GM23338 (cell line): Measurements from ENCODE around the gene CAMTA1. TPM values are rescaled to one million over a fixed set of nuclear protein-coding genes. Genes with fewer than 3 reads are reported as not detected.

Experiments used
- ATAC-seq: fragments of 200-7000 bp; cut with Tn5 transposase; 3 replicates; pipeline ENCODE4 v1.9.1; 2020
- DNase-seq: peaks from one replicate; pipeline ENCODE4 v3.0.0-alpha.2; 2015; ENCODE audit warnings: low spot score
- H2AFZ ChIP-seq: fragments of 200-600 bp; sonication (generic); 2 replicates; pipeline ENCODE4 v1.8.0; 2016; ENCODE audit warnings: antibody characterized with exemption, mild to moderate bottlenecking, moderate library complexity
- H3F3A ChIP-seq: fragments of 200-600 bp; sonication (generic); replicated peaks from 2 replicates; pipeline ENCODE4 v1.8.0; 2017; ENCODE audit warnings: antibody characterized with exemption, mixed run types, low read depth
- H3K27ac ChIP-seq: fragments of 200-600 bp; sonication (generic); 2 replicates; pipeline ENCODE4 v1.6.1; 2016; ENCODE audit warnings: low read depth
- H3K27me3 ChIP-seq: fragments of 200-600 bp; sonication (generic); 2 replicates; pipeline ENCODE4 v1.8.0; 2016; ENCODE audit warnings: mild to moderate bottlenecking, mixed run types, moderate library complexity; ENCODE audit not compliant: insufficient read depth
- H3K36me3 ChIP-seq: fragments of 200-600 bp; sonication (generic); 2 replicates; pipeline ENCODE4 v1.8.0; 2016; ENCODE audit warnings: mild to moderate bottlenecking; ENCODE audit not compliant: insufficient read depth
- H3K4me1 ChIP-seq: fragments of 200-600 bp; sonication (generic); 2 replicates; pipeline ENCODE4 v1.8.0; 2016; ENCODE audit warnings: mild to moderate bottlenecking, moderate library complexity; ENCODE audit not compliant: insufficient read depth
- H3K4me2 ChIP-seq: fragments of 200-600 bp; sonication (generic); 2 replicates; pipeline ENCODE4 v1.7.1; 2017; ENCODE audit warnings: mixed run types
- H3K4me3 ChIP-seq: fragments of 200-600 bp; sonication (generic); 2 replicates; pipeline ENCODE4 v1.6.1; 2016; ENCODE audit warnings: mixed run types
- H3K79me2 ChIP-seq: fragments of 200-600 bp; sonication (generic); replicated peaks from 2 replicates; pipeline ENCODE4 v1.8.0; 2017; ENCODE audit warnings: mild to moderate bottlenecking; ENCODE audit not compliant: insufficient read depth
- H3K9me2 ChIP-seq: fragments of 200-600 bp; sonication (generic); 2 replicates; pipeline ENCODE4 v1.8.0; 2017; ENCODE audit not compliant: insufficient read depth
- H4K20me1 ChIP-seq: fragments of 200-600 bp; sonication (generic); replicated peaks from 2 replicates; pipeline ENCODE4 v1.8.0; 2017; ENCODE audit warnings: mild to moderate bottlenecking; ENCODE audit not compliant: insufficient read depth
- H3K27ac Mint-ChIP-seq: 2 replicates; pipeline ENCODE4 v1.8.0; 2020; ENCODE audit warnings: inconsistent platforms, mild to moderate bottlenecking, moderate library complexity, mixed read lengths
- H3K27me3 Mint-ChIP-seq: 3 replicates; pipeline ENCODE4 v1.8.0; 2022; ENCODE audit warnings: low read depth, mild to moderate bottlenecking, moderate library complexity, mixed read lengths, inconsistent platforms; ENCODE audit not compliant: insufficient read depth, poor library complexity
- H3K36me3 Mint-ChIP-seq: 3 replicates; pipeline ENCODE4 v1.8.0; 2021; ENCODE audit warnings: low read depth, mild to moderate bottlenecking, inconsistent platforms, moderate library complexity, mixed read lengths
- H3K4me1 Mint-ChIP-seq: 3 replicates; pipeline ENCODE4 v1.8.0; 2020; ENCODE audit warnings: mild to moderate bottlenecking, inconsistent platforms, mixed read lengths
- H3K4me3 Mint-ChIP-seq: 3 replicates; pipeline ENCODE4 v1.8.0; 2021; ENCODE audit warnings: moderate library complexity, mild to moderate bottlenecking, inconsistent platforms, mixed read lengths
- H3K9me3 Mint-ChIP-seq: 3 replicates; pipeline ENCODE4 v1.8.0; 2020; ENCODE audit warnings: moderate library complexity, mild to moderate bottlenecking, inconsistent platforms, mixed read lengths
- ETS1 ChIP-seq: IDR thresholded peaks from 2 replicates; pipeline ENCODE4 v1.6.1; 2016; ENCODE audit warnings: antibody characterized with exemption
- EZH2 ChIP-seq: fragments of 200-600 bp; sonication (generic); IDR thresholded peaks from one replicate; pipeline ENCODE4 v1.8.0; 2017; ENCODE audit warnings: antibody characterized with exemption, mild to moderate bottlenecking, low read depth; ENCODE audit not compliant: unreplicated experiment
- JUNB ChIP-seq: IDR thresholded peaks from one replicate; pipeline ENCODE4 v1.6.1; 2016; ENCODE audit warnings: antibody characterized with exemption; ENCODE audit not compliant: unreplicated experiment
- ZNF331 ChIP-seq: fragments of 250-450 bp; sonication (Bioruptor Pico); IDR thresholded peaks from 2 replicates; pipeline ENCODE4 v1.5.0; 2020; ENCODE audit warnings: low read depth, mild to moderate bottlenecking, moderate library complexity
- polyA plus RNA-seq: library from polyadenylated mRNA; unstranded; fragments of >200 nt; fragmentation: Nextera tagmentation; extraction: Ambion mirVana; gene quantifications from 2 replicates; pipeline ENCODE4 v1.2.1, GENCODE V29; 2016
- total RNA-seq: library from RNA; depleted of rRNA; stranded (reverse); fragments of >200 nt; shearing (Covaris generic); gene quantifications from 2 replicates; pipeline ENCODE4 v1.2.3, GENCODE V29; 2014
- TF ChIP-seq, protein P1 (sequence below), 2 experiments: fragments of 200-600 bp in 1 of 2; sonication (generic) in 1 of 2; conservative IDR thresholded peaks; 2 replicates each; pipeline versions ENCODE4 v1.5.1 to v1.6.1; 2016 to 2017; ENCODE audit warnings: antibody characterized with exemption in 2 of 2, low read depth in 2 of 2, mild to moderate bottlenecking in 2 of 2, moderate library complexity in 1 of 2

CAMTA1 gene
- total and polyA plus RNA-seq, 2 experiments from 2014 or later = 115 to 519 TPM

GRCh38 chr1:6888268-6888667, 103.0 kb downstream of the CAMTA1 start:
- H3K9me2 ChIP-seq = no peaks in the 10 kb centered on the region
- H3K27ac Mint-ChIP-seq = no peak overlapping the region
- DNase-seq (no peak), ATAC-seq (no peak)
- H3F3A ChIP-seq = no peaks in the 10 kb centered on the region
- H3K4me3 Mint-ChIP-seq = no peak overlapping the region
- H3K4me3 ChIP-seq = no peak overlapping the region
- peaks cover 2% of the 10 kb centered on the region; the same call in 2 of the 3 replicates for H3K4me1 Mint-ChIP-seq
- no peak overlapping the region for H3K4me2 ChIP-seq
- H3K36me3 ChIP-seq = no peaks in the 10 kb centered on the region
- no peaks in the 10 kb centered on the region for H4K20me1 ChIP-seq
- H3K27me3 Mint-ChIP-seq = no peaks in the 10 kb centered on the region
- H2AFZ ChIP-seq = no peak overlapping the region
- no peaks in the 10 kb centered on the region for H3K4me1 ChIP-seq
- H3K9me3 Mint-ChIP-seq = no peaks in the 10 kb centered on the region
- no peak overlapping the region for H3K27ac ChIP-seq
- H3K36me3 Mint-ChIP-seq = no peaks in the 10 kb centered on the region
- no peaks in the 10 kb centered on the region for H3K79me2 ChIP-seq
- H3K27me3 ChIP-seq = no peaks in the 10 kb centered on the region
- TF ChIP-seq ETS1 (no peak), EZH2 (no peak)

DNA sequence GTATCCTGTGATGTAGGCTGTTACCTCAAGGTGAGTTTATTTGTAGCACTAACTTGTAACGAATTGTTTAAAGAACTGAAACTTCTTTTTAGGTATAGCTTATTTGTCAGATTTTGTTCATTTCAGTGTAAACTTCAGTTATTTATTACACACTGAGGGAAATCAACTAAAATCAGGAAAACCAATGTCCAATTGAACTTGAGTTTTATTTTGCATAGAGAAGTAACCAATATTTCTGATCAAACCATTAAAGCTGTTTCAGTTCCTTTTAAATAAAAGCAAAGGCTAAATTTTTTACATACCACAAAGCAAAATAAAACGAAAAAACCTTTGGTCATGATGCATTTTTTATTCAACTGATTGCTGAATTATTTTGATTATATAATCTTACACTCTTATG, 103.6 kb downstream of the CAMTA1 start:
- H3K27ac ChIP-seq = no peak overlapping the region
- ATAC-seq (no peak), DNase-seq (no peak)
- no peaks in the 10 kb centered on the region for H4K20me1 ChIP-seq
- H2AFZ ChIP-seq = no peak overlapping the region
- no peak for TF ChIP-seq ZNF331 (CRISPR knock-in tag)
- no peak for TF ChIP-seq JUNB
- no peak overlapping the region for H3K27ac Mint-ChIP-seq
- no peaks in the 10 kb centered on the region for H3K36me3 Mint-ChIP-seq
- no peaks in the 10 kb centered on the region for H3K4me1 ChIP-seq
- H3K27me3 ChIP-seq = no peaks in the 10 kb centered on the region
- no peaks in the 10 kb centered on the region for H3K9me3 Mint-ChIP-seq
- no peak overlapping the region for H3K4me3 Mint-ChIP-seq
- H3K36me3 ChIP-seq = no peaks in the 10 kb centered on the region
- no peak overlapping the region for H3K4me2 ChIP-seq
- H3K4me1 Mint-ChIP-seq = peaks cover 2% of the 10 kb centered on the region; the same call in 2 of the 3 replicates
- no peaks in the 10 kb centered on the region for H3K27me3 Mint-ChIP-seq
- H3F3A ChIP-seq = no peaks in the 10 kb centered on the region
- H3K9me2 ChIP-seq = no peaks in the 10 kb centered on the region
- H3K4me3 ChIP-seq = no peak overlapping the region
- H3K79me2 ChIP-seq = no peaks in the 10 kb centered on the region

- peak; percentile 94 for ATAC-seq
- Mint-ChIP-seq H3K4me3 (no peak overlapping the region), H3K9me3 (no peaks in the 10 kb centered on the region), H3K27ac (no peak overlapping the region), H3K4me1 (peaks cover 3% of the 10 kb centered on the region; the same call in 2 of the 3 replicates), H3K27me3 (no peaks in the 10 kb centered on the region), H3K36me3 (no peaks in the 10 kb centered on the region)
- Histone ChIP-seq H3F3A (no peaks in the 10 kb centered on the region), H3K4me1 (no peaks in the 10 kb centered on the region), H3K9me2 (no peaks in the 10 kb centered on the region), H2AFZ (no peak overlapping the region), H3K36me3 (no peaks in the 10 kb centered on the region), H3K27me3 (no peaks in the 10 kb centered on the region), H3K4me2 (no peak overlapping the region), H4K20me1 (0 out of 2 replicates have a peak, but pooled peaks cover under 1% of the 10 kb centered on the region), H3K4me3 (no peak overlapping the region), H3K27ac (no peak overlapping the region), H3K79me2 (no peaks in the 10 kb centered on the region)
- TF ChIP-seq EZH2 = no peak
- TF ChIP-seq, protein P1, sequence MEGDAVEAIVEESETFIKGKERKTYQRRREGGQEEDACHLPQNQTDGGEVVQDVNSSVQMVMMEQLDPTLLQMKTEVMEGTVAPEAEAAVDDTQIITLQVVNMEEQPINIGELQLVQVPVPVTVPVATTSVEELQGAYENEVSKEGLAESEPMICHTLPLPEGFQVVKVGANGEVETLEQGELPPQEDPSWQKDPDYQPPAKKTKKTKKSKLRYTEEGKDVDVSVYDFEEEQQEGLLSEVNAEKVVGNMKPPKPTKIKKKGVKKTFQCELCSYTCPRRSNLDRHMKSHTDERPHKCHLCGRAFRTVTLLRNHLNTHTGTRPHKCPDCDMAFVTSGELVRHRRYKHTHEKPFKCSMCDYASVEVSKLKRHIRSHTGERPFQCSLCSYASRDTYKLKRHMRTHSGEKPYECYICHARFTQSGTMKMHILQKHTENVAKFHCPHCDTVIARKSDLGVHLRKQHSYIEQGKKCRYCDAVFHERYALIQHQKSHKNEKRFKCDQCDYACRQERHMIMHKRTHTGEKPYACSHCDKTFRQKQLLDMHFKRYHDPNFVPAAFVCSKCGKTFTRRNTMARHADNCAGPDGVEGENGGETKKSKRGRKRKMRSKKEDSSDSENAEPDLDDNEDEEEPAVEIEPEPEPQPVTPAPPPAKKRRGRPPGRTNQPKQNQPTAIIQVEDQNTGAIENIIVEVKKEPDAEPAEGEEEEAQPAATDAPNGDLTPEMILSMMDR (conservative IDR thresholded peaks at IDR 0.05; ENCODE audit: low read depth in 2 of 2) = peak; percentile 85 to 87
- DNase-seq = peak; percentile 81
Observed at GRCh38 chr1:6889875-6890480, 104.7 kb downstream of the CAMTA1 start.
